Fibroblast of the aortic adventitia (primary cell): ENCODE measurements around the gene DNAJC5. TPM values are rescaled to one million over a fixed set of nuclear protein-coding genes. Genes with fewer than 3 reads are reported as not detected.
"Not testable (repeated sequence)": the region's sequence is repeated elsewhere in the genome, so short reads cannot be mapped to it uniquely, and the experiment has no call there.

ENCODE experiments used
- DNase-seq: peaks from one replicate; pipeline ENCODE4 v3.0.0-alpha.2; 2010; ENCODE audit warnings: low read depth
- H3K4me3 ChIP-seq: 2 replicates; pipeline ENCODE4 v1.5.1; 2011; ENCODE audit warnings: low read depth, mild to moderate bottlenecking, control low read depth, low read length, moderate library complexity
- CTCF ChIP-seq: IDR thresholded peaks from 2 replicates; pipeline ENCODE4 v1.5.1; 2011; ENCODE audit warnings: mild to moderate bottlenecking, low read length, control low read depth, inconsistent platforms; ENCODE audit not compliant: insufficient read depth
- total RNA-seq: library from RNA; depleted of rRNA; stranded (reverse); fragments of >200 nt; gene quantifications from 2 replicates; pipeline ENCODE4 v1.2.3, GENCODE V29; 2012; ENCODE audit warnings: low replicate concordance

DNAJC5 gene
- total RNA-seq, 1 donor, result 33.9 TPM

- H3K4me3 ChIP-seq, result no peak overlapping the region
- TF ChIP-seq CTCF, result no peak
- DNase-seq, result peak; percentile 53
These were observed 16.2 kb downstream of the DNAJC5 start for GRCh38 chr20:63911176-63911575.

- DNase-seq, result no peak
- no peak overlapping the region for H3K4me3 ChIP-seq
- no peak for TF ChIP-seq CTCF
These were observed 18.8 kb downstream of the DNAJC5 start for GRCh38 chr20:63913768-63914167.

GRCh38 chr20:63915471-63915870 is 20.5 kb downstream of the DNAJC5 start:
- DNase-seq, result no peak
- TF ChIP-seq CTCF, result no peak
- no peak overlapping the region for H3K4me3 ChIP-seq

GRCh38 chr20:63916371-63916939 is 21.5 kb downstream of the DNAJC5 start:
- not testable (repeated sequence) for H3K4me3 ChIP-seq
- peak; percentile 12 for DNase-seq

- no peak for DNase-seq
- H3K4me3 ChIP-seq, result no peak overlapping the region
- TF ChIP-seq CTCF, result no peak
These were observed 22.9 kb downstream of the DNAJC5 start for GRCh38 chr20:63917811-63918210.

GRCh38 chr20:63919130-63919529 is 24.2 kb downstream of the DNAJC5 start:
- H3K4me3 ChIP-seq, result no peak overlapping the region
- TF ChIP-seq CTCF, result no peak
- DNase-seq, result no peak

GRCh38 chr20:63920226-63920625 is 25.3 kb downstream of the DNAJC5 start:
- TF ChIP-seq CTCF, result no peak
- DNase-seq, result no peak
- H3K4me3 ChIP-seq, result no peak overlapping the region
